Right ventricle myocardium inferior (tissue), 1 donor: Measurements from ENCODE around the gene MICA. TPM values are rescaled to one million over a fixed set of nuclear protein-coding genes. Genes with fewer than 3 reads are reported as not detected.
"Not testable (repeated sequence)": the region's sequence is repeated elsewhere in the genome, so short reads cannot be mapped to it uniquely, and the experiment has no call there.

Experiments
- ATAC-seq: fragments of 200-7000 bp; cut with Tn5 transposase; one replicate; pipeline ENCODE4 v1.9.1; 2020; ENCODE audit warnings: mild to moderate bottlenecking, moderate library complexity
- DNase-seq: peaks from one replicate; pipeline ENCODE4 v3.0.0; 2021; ENCODE audit errors: missing footprints
- intact Hi-C: fragments of 100-400 bp; cut with DNase I; formaldehyde crosslinking; loops from one replicate; pipeline ENCODE4 v1.11.0; 2022
- microRNA-seq: library from miRNA; unstranded; fragments of <30 nt; microRNA quantifications from one replicate; pipeline ENCODE4 v1.2.0, GENCODE V29; 2020
- total RNA-seq: library from RNA; stranded (reverse); fragmentation: NEBNext Ultra II Directional; extraction: Animal tissue kit (Norgen Biotek cat#: 25700); gene quantifications from one replicate; pipeline ENCODE4 v1.2.1, GENCODE V29; 2021
- donor health status: DM: no; HTN: yes; CAD: no; lungs with severe emphysema.

The MICA gene
- total RNA-seq, 1 donor from 2014 or later: 8.3 TPM

DNA sequence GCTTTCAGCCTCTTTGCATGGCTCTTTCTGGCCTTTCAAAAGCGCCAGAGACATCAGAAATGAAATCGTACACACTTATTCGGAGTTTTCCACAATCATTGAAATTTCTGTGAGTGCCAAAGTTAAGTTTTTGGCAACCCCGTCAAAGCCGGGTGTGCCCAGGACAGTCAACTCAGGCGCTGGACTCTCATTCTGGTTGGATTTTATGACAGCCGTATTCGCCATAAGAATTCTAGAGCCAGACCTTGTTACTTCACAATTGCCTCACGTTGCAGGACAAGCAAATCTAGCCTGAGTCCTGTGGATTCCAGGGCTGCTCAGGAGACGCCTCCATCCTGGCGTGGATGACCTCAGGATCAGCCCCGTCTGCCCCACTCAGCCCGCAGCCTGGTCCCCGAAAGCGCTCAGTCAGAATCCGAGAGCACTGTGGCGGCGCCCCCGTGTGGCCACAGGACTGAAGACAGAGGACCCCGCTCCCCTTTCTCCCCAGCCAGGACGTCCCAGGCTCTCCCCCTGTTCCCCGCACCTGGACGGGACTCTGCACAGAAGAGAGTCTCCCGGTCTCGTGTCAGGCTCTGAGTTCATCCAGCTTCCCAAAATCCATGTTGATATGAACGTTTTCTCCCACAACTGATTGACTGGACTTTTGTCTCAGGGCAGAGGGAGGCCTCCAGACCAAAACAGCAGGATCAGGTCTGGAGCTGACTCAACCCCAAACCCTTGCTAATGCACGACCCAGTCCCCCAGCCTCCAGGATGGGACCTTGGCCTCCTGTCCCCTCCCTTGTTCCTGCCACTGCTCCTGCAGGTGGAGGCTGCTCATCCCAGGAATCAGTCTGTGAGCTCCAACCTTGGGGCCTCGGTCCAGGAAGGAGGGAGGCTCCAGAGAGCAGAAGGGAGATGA, 38.2 kb downstream of the MICA start:
- intact Hi-C loops: loop anchor here (1.0 kb wide), 1 partner anchor 42 kb away; no protein-coding TSS in a partner anchor
- peak; percentile 96 for DNase-seq
- ATAC-seq: peak; percentile 96

DNA sequence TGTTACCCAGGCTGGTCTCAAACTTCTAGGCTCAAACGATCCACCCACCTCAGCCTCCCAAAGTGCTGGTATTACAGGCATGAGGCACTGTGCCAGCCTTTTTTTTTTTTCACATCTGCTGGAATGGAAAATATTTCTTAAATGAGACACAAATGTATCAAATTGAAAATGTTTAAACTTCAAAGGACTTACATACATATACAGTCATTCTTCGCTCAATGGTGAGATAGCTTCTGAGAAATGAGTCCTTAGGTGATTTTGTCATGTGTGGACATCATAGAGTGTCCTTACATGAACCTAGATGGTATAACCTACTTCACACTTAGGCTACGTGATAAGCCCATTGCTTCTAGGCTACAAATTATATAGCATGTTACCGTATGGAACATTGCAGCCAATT, 43.1 kb downstream of the MICA start:
- ATAC-seq (no peak), DNase-seq (no peak)
- intact Hi-C loops: no loop called here

DNA sequence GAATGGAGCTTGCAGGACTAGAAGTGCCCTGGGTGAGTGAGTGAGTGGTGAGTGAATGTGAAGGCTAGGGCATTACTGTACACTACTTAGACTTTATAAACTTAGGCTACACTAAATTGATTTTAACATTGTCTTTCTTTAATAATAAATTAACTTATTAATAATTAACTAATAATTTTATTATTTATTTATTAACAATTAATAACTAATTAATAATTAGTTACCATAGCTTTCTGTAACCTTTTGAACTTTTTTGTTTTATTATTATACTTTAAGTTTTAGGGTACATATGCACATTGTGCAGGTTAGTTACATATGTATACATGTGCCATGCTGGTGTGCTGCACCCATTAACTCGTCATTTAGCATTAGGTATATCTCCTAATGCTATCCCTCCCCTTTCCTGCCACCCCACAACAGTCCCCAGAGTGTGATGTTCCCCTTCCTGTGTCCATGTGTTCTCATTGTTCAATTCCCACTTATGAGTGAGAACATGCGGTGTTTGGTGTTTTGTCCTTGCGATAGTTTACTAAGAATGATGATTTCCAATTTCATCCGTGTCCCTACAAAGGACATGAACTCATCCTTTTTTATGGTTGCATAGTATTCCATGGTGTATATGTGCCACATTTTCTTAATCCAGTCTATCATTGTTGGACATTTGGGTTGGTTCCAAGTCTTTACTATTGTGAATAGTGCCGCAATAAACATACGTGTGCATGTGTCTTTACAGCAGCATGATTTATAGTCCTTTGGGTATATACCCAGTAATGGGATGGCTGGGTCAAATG, 43.8 kb downstream of the MICA start:
- intact Hi-C loops, ATAC-seq, DNase-seq: not testable (repeated sequence)

DNA sequence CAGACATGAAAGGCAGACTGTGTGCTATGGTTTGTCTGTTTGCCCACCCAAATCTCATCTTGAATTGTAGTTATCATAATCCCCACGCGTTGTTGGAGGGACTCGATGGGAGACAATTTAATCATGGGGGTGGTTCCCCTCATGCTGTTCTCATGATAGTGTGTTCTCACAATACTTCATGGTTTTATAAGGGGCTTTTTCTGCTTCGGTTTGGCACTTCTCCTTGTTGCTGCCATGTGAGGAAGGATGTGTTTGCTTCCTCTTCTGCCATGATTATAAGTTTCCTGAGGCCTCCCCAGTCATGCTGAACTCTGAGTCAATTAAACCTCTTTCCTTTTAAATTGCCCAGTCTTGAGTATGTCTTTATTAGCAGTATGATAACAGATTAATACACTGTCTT, 47.4 kb downstream of the MICA start:
- no peak for ATAC-seq
- no peak for DNase-seq
- intact Hi-C loops: no loop called here

DNA sequence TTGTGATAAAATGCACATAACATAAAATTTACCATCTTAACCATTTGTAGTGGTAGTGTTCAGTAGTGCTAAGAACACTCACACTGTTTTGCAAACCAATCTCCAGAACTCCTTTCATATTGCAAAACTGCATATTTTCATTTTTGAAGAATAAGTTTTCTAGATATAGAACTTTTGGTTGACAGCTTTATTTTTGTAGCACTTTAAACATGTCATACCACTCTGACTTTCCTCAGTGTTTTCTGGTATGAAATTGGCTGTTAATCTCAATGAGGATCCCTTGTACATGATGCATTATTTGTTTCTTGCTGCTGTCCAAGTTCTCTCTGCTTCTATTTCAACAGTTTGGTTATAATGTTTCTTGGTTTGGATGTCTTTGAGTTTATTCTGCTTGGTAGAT, 49.5 kb downstream of the MICA start:
- ATAC-seq: no peak
- intact Hi-C loops: no loop called here
- no peak for DNase-seq

DNA sequence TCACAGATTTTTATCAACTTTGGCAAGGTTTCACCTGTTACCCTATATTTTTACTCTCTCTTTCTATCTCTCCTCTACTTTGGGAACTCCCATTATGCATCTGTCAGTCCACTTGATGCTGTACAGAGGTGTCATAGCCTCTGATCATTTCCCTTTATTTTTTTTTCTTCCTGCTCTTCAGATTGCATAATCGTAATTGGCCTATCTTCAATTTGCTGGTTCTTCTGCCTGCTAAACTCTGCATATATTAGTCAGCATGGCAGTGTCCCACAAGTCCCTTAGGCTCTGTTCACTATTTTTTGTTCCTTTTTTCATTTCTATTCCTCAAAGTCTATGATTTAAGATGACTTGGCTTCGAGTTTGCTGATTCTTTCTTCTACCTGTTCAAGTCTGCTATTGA, 49.9 kb downstream of the MICA start:
- intact Hi-C loops: no loop called here
- ATAC-seq: no peak
- no peak for DNase-seq

DNA sequence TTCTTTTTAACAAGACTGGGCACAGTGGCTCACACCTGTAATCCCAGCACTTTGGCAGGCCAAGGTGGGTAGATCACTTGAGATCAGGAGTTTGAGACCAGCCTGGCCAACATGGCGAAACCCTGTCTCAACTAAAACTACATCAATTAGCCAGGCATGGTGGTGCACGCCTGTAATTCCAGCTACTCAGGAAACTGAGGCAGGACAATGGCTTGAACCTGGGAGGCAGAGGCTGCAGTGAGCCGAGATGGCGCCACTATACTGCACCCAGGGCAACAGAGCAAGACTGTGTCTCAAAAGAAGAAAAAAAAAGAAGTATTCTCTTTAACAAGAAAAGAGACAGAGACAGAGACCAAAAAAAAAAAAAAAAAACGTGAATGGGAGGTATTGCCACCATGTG, 56.5 kb downstream of the MICA start:
- DNase-seq, intact Hi-C loops, ATAC-seq: not testable (repeated sequence)

DNA sequence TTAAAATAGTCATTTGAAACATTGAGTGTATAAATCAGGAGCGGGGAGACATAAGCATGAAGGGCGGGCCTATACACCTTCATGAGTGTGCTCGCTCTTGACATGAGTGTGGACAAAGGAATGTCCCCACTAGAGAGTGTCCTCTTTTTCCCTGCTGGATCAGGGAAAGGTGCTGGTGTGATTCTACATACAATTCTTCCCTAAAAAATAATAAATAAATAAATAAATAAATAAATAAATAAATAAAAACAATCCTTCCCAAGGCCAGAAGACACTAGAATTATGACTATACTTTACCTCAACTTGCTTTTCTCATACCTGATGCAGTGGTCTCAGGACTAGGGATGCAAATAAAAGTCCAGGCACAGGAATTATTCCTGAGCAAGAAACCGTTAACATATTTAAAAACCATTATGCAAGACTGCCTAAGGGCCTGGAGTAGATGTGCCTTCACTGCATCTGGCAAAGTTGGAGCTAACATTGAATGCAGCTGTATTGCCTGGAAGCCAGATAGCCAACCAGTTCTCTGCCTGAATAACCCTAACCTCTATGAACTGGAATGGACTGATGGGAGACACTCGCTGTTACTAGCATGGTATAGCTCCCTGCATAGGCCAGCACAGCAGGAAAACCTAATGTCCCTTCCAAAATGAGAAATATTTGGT, 57.1 kb downstream of the MICA start:
- intact Hi-C loops: no loop called here
- no peak for DNase-seq
- no peak for ATAC-seq

DNA sequence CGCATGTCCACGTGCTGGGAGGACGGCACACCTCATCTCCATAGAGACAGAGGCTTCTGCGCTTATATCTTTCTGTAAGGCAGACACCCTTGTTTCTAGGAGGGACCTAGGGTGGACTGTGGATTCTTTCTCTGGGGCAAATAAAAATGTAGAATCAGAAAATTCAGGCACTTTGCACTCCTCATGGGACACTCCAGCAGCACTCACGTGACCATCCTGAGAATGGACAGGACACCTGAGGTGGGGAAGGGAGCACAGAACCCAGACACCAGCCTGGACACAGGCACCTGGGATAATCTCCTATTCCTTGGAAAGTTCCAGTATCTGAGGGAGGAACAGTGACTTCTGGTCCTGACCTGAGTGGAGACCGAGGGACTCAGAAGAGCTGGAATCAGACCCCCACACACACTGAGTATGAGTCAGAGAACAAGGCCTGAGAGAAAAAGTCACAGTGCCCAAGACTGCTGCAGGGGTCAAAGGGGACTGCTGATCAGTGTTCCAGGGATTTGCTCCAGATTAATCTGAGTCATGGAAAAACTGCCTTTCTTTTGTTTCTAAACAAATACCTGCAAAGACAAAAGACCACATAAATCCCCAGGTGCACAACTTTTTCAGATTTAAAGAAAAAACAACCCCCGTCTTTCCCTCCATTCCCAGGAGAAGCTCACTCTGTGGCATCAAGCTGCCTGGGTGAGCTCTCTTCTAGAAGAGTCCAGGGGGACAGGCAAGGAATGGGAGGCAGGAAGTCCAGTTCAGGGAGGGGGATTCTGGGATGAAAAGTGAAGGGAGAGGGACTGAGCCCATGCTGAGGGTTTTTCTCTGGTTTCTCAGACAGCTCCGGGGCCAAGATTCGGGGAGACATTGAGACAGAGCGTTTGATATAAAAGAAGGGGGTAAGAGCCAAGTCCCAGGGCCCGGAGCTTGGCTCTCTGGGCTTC, 58.9 kb downstream of the MICA start:
- intact Hi-C loops: no loop called here
- ATAC-seq: no peak
- DNase-seq: no peak

DNA sequence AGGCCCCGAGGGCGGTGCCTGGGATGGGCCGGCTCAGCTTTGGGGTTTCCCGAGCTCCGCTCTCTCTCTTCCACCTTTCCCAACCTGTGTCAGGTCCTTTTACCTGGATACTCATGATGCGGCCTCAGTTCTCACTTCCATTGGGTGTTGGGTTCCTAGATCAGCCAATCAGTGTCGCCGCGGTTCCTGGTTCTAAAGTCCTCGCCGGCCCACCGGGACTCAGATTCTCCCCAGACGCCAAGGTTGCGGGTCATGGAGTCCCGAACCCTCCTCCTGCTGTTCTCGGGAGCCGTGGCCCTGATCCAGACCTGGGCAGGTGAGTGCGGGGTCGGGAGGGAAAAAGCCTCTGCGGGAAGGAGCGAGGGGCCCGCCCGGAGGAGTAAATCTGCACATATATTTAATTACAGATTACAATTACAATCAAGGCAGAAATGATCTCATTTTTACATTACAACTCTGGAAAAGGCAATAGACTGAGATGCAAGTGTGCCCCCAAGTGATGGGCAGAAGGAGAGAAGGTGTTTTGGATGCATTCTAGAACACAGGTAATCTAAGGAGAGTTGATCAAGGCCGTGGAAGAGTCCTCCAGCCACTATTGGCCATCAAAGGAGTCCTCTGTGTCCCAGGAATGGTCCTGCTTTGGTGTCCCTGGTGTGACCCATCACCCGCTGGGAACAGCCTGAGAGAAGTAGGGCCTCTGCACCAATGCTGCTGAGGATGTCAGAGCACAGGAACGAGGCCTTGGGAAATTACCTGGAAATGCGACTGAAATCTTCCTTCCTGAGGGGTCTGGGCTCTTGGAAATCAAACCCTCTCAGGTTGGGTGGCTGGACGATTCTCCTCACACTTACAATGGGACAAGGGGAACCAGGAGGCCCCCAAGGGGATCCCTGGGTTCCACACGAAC, 59.8 kb downstream of the MICA start:
- ATAC-seq (peak; percentile 84), DNase-seq (peak; percentile 88)
- intact Hi-C loops: no loop called here

DNA sequence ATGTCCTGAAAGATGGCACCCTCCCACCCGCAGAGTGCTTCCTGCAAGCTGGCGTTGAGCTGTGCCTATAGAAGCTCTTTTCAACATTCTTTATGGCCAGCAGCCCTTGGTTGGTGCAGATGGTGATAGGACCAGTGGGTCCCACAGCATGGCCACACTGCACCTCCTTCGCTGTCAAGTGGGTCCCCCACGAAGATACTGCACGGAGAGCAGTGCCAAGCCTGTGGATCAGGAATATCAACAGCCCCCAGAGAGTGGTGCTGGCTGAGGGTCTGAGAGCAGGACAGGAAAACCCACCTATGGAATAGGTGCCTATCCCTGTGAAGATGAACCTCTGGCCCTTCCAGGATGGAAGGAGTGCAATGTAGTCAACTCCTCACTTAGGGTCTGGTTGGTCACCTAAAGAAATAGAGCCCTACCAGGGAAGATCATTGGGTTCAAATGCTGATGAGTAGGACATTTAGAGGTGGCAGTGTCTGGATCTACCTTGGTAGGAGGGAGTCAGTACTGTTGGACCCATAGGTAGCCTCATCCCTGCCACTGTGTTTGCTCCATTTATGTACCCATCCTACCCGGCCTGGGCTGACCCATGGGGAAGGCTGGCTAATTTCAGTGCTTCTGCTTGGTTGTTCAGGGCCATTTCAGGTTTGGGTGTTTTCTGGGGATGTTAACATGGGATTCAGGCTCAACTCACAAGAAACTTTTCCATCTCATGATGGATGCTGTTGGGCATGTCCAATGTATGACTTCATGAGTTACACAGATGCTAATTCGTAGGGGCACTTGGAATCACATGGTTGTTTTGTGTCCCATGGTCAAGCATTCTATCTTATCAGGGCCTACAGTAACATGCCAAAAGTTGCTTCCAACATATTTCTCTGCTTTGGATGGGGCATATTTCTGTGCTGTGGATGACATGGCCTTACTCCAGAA, 61.1 kb downstream of the MICA start:
- DNase-seq (no peak), ATAC-seq (no peak)
- intact Hi-C loops: no loop called here

Small RNA genes lying within 50 kb of the gene (microRNA-seq; reads per million reads assigned to microRNA genes)
- not detected for gene MIR6891

Other genes with a start within 250 kb of the MICA start
- 12.3 TPM for gene CCHCR1, start 245.8 kb upstream of the MICA start, total RNA-seq
- 5.2 TPM for gene TCF19, start 245.0 kb upstream of the MICA start, total RNA-seq
- 0.51 TPM for gene POU5F1, start 232.9 kb upstream of the MICA start, total RNA-seq
- gene HLA-C, start 131.5 kb upstream of the MICA start, total RNA-seq: 185 TPM
- 465 TPM for gene HLA-B, start 46.4 kb upstream of the MICA start, total RNA-seq
- gene MICB, start 94.5 kb downstream of the MICA start, total RNA-seq: 1.5 TPM
- gene MCCD1, start 125.4 kb downstream of the MICA start, total RNA-seq: not detected
- gene DDX39B, start 138.4 kb downstream of the MICA start, total RNA-seq: 159 TPM
- gene ATP6V1G2, start 143.0 kb downstream of the MICA start, total RNA-seq: 2.2 TPM
- gene NFKBIL1, start 144.0 kb downstream of the MICA start, total RNA-seq: 10.8 TPM
- not detected for gene LTA, start 168.7 kb downstream of the MICA start, total RNA-seq
- gene TNF, start 172.0 kb downstream of the MICA start, total RNA-seq: 0.51 TPM
- gene LTB, start 178.8 kb downstream of the MICA start, total RNA-seq: 1.6 TPM
- gene LST1, start 182.7 kb downstream of the MICA start, total RNA-seq: 9.0 TPM
- 0.49 TPM for gene NCR3, start 189.4 kb downstream of the MICA start, total RNA-seq
- gene AIF1, start 211.6 kb downstream of the MICA start, total RNA-seq: 22.1 TPM
- gene PRRC2A, start 217.1 kb downstream of the MICA start, total RNA-seq: 82.7 TPM
- 260 TPM for gene BAG6, start 249.1 kb downstream of the MICA start, total RNA-seq